HG03460 (cell line): ENCODE data around the gene ATRN.

Source experiments
- ATAC-seq: cut with Tn5 transposase; IDR thresholded peaks from one replicate; pipeline ENCODE4 v1.9.1; 2021; ENCODE audit not compliant: unreplicated experiment

The ATRN gene

GRCh38 chr20:3673221-3674070, 202.6 kb downstream of the ATRN start:
- ATAC-seq = no peak

GRCh38 chr20:3674447-3674846, 203.6 kb downstream of the ATRN start:
- no peak for ATAC-seq

GRCh38 chr20:3674995-3675900, 204.4 kb downstream of the ATRN start:
- no peak for ATAC-seq

DNA sequence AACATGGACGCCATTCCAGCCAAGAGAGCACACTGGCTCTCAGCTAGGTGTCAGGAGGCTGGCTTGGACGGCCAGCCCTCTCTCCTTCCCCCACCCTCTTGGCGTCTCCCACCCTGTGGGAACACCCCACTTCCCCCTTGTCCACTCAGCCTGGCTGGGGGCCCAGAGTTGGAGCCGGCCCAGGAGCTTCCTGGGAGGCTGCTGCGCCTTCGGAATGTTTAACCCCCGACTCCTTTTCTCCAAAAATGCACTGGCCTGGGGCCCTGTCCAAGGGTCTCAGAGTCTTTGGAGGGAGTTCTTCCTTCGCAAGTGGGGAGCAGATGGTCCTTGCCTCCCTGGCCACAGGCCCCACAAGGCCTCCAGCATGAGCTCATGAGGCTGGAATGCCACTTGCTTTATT, 206.9 kb downstream of the ATRN start:
- ATAC-seq = no peak

DNA sequence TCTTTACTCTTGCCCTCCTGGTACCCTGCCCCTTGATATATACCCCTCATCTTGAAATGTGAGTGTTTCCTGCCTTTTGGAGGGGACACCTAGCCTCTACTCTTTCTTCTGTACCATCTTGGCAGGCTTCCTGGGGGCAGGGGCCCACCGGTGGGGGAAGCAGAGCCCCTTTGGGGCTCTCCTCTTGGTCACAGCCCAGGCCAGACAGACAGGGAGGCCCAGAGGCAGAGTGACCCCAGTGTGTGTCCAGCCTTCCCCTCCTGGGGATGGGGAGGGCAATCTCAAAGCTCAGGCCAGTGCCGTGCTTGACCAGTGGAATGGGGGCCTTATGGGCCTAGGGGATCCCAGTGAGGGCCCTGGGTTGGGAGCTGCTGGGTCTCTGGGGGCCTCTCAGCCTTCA, 207.4 kb downstream of the ATRN start:
- ATAC-seq = no peak

DNA sequence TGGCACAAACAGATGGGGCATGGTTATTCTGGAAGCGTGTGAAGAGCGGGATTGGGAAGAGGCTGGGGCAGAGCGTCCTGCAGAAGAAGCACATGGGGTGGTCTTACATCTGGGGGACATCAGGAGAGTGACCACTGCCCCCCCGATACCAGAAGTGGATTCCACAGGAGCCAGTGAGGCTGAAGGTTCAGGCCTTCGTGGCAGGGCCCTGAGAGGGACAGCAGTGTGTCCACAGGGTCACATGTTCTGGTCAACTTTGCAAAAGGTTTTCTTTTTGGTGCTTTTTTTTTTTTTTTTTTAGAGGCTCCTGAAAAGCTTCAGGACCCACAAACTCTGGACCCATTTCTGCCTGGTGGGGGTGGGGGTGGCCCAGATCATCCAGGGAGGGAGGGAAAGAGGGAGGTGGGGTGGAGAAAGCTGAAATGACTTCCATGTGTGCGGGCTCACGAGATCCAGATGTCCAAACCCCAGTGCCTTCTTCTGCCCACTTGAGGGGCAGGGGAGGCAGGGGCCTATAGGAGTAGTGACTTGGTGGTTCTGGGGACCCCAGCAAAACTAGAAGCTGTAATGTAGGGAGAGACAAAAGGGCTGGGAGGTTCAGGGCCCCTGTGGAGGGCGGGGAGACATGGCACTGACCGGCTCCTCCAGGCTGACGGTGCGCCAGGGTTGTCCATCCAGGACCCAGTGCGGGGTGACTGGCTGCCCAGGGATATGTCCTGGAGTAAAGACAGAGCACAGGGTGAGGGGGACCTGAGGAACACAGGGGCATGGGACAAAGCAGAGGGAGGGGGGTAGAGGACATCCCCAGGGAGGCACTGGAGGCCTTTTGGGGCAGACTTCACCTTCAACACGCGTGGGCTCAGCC, 208.3 kb downstream of the ATRN start:
- ATAC-seq = no peak

DNA sequence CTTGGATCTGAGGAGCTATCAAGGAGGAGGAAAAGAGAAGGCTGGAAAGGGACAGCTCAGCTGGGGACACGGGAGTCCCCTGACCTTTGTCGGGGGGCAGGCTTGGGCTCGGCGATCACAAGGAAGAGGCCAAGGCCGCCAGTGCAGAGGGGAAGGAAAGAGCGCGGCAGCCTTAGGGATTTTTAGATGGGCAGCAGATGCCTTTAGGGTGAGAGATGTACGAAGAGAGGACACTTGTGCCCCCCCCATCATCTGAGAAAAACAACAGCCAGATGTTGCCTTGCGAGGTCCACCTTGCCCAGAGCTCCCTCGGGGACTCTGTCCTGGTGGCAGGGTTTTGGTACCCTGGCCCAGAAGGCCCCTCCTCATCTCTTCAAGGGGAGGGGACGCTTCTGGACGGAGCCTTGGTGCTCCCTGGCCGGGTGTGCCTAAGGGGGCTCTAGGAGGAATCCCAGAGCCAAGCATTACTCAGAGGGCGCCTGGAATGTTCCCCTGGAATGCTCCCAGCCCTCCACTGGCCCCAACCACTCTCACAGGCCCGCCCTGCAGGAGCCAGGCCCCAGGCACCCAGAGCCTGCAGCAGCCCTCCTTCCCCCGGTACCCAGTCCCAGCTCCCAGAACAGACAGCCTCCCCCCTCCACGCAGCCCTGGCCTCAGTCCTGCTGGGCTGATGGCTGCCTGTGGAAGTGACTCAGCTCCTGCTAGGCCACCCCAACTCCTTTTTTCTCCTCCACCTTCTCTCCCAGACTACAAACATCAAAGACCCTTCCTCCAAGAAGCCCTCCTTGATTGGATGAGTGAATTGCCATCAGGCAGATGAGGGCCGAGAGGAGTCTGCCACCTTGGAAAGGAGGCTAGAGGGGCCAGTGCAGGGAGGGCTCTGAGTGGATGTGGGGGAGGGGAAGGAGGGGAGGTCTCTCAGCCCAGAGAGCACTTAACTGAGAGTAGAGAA, 209.2 kb downstream of the ATRN start:
- no peak for ATAC-seq

DNA sequence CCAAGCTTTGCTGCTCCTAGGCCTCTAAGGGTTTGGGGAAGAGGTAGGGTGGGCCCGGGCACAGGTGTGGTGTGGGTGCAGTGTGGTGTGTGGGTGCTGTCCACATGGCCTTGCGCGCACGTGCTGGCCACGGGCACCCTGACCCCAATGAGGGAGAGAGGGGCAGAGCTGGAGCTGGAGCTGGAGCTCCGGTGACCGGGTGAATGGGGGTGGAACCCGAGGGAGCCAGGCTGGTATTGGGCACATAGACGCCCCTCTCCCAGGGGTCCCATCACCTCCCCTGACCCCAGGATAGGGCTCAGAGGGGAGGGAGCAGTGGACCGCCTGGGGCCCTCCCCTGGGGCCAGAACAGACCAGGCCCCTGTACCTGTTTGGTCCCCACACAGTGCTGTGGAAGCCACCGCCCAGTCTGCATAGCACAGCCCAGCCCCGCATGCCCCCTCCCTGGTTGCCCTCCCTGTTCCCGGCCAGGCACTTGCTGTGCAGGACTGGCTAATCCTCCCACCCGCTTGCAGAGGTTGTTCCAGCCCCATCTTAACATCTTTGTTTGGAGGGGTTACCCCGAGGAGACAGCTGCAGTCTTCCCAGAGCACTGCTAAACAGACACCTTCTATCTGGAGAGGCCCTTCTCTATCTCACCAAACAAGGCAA, 210.0 kb downstream of the ATRN start:
- no peak for ATAC-seq

- ATAC-seq = no peak
These were observed 210.6 kb downstream of the ATRN start for GRCh38 chr20:3681352-3681930.

- no peak for ATAC-seq
These were observed 211.3 kb downstream of the ATRN start, which contains the start of gene ADAM33 for GRCh38 chr20:3681931-3682781. ADAM33 (minus strand) TSS chr20:3682010; CDS start chr20:3682004, 6 bp downstream.

GRCh38 chr20:3685341-3685740, 214.5 kb downstream of the ATRN start:
- ATAC-seq = no peak

DNA sequence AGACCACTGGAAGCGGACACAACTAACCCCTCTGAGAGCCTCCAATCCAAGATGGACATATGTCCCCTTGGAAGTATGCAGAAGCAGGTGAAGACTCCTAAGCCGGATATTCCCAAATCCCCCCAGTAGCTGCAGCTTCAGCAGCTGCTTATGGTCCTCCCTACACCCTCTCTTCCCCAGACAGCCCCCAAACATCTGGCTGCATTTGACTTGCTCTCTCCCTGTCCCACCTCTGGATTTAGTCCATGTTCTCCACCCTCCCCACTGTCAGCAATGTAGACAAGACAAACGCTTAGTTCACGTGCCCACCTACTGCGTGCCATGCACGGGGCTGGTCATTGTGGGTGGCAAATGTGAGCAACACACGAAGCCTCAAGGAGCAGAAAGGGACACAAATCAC, 215.6 kb downstream of the ATRN start:
- no peak for ATAC-seq

GRCh38 chr20:3686867-3687321, 216.1 kb downstream of the ATRN start:
- ATAC-seq = no peak

DNA sequence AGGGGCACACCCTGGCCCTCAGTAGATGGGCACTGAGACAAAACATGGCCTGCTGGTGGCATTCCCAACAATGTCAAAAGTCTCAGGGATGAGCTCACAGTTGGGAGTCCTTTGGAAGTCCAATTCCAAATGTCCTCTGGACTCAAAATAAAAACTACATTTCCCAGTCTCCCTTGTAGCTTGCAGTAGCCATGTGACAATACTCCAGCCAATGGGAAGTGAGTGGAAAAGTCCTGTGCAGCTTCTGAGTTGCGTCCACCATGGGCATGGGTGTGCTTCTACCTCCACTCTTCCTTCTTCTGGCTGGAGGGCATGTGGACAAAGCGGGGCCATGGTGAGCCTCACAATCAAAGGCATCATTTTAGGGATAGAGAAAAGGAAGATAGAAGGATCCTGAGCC, 216.8 kb downstream of the ATRN start:
- no peak for ATAC-seq

- ATAC-seq = no peak
These were observed 219.2 kb downstream of the ATRN start for GRCh38 chr20:3689978-3690377.

GRCh38 chr20:3690413-3690812, 219.6 kb downstream of the ATRN start:
- ATAC-seq = no peak

- ATAC-seq = no peak
These were observed 220.5 kb downstream of the ATRN start for GRCh38 chr20:3691306-3691705.

DNA sequence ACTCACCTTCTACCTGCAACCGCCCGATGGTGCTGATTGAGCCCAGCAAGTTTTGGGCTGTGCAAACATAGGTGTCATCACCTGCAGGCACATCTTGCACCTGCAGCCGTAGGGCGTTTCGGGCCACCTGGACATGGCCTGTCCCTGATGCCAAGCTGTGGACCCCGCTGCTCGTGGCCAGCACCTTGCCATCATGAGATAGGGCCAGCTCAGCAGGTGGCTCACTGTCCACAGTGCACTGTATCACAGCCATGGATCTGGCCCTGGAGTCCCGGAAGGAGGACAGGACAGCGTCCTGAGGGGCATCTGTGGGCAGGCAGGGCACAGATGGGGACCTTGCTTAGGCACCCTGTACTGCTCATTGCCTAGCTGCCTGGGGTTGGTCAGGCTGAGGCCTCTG, 221.1 kb downstream of the ATRN start:
- ATAC-seq = no peak
